Esophagus squamous epithelium (tissue), 4 donors: ENCODE results near the gene EHBP1.

ENCODE experiments used
- POLR2A ChIP-seq, 4 donors: fragments of 450-650 bp; IDR thresholded peaks; one replicate each; pipeline ENCODE4 v1.6.1; 2017; ENCODE audit warnings: antibody characterized with exemption in 4 of 4, mild to moderate bottlenecking in 4 of 4, moderate library complexity in 3 of 4
- TF ChIP-seq, protein P1 (sequence below), 6 experiments: fragments of 450-650 bp in 4 of 6; fragments of 200-600 bp in 2 of 6; sonication (generic) in 2 of 6; IDR thresholded peaks; one replicate each; pipeline ENCODE4 v1.5.1; 2016 to 2019; ENCODE audit warnings: antibody characterized with exemption in 6 of 6, mild to moderate bottlenecking in 4 of 6, moderate library complexity in 4 of 6

- TF ChIP-seq, protein P1, sequence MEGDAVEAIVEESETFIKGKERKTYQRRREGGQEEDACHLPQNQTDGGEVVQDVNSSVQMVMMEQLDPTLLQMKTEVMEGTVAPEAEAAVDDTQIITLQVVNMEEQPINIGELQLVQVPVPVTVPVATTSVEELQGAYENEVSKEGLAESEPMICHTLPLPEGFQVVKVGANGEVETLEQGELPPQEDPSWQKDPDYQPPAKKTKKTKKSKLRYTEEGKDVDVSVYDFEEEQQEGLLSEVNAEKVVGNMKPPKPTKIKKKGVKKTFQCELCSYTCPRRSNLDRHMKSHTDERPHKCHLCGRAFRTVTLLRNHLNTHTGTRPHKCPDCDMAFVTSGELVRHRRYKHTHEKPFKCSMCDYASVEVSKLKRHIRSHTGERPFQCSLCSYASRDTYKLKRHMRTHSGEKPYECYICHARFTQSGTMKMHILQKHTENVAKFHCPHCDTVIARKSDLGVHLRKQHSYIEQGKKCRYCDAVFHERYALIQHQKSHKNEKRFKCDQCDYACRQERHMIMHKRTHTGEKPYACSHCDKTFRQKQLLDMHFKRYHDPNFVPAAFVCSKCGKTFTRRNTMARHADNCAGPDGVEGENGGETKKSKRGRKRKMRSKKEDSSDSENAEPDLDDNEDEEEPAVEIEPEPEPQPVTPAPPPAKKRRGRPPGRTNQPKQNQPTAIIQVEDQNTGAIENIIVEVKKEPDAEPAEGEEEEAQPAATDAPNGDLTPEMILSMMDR (IDR thresholded peaks at IDR 0.05), result no peak
- no peak for TF ChIP-seq POLR2A (IDR thresholded peaks at IDR 0.05)
Measured at GRCh38 chr2:63048367-63049171, 343.1 kb downstream of the EHBP1 start.
